IMR-90 (cell line): ENCODE measurements around the gene DEPDC5. TPM values are rescaled to one million over a fixed set of nuclear protein-coding genes. Genes with fewer than 3 reads are reported as not detected.

ENCODE experiments used
- ATAC-seq: fragments of 200-7000 bp; cut with Tn5 transposase; 2 replicates; pipeline ENCODE4 v1.9.1; 2020; ENCODE audit warnings: low read depth, mild to moderate bottlenecking, moderate library complexity
- BruUV-seq: library from RNA; stranded (reverse); fragments of 400-500 nt; replicated peaks from 2 replicates; lab custom pipeline; 2021; lab: Mats Ljungman, UMichigan
- CTCF ChIA-PET: fragments of 300-600 bp; formaldehyde crosslinking; extraction: SDS; loops from one replicate; lab custom pipeline; 2021; ENCODE audit warnings: antibody characterized with exemption; lab: Yijun Ruan, JAX
- POLR2A ChIA-PET: fragments of 300-600 bp; sonication (Branson Sonifier 250); formaldehyde crosslinking; loops from one replicate; lab custom pipeline; 2022; ENCODE audit warnings: antibody characterized with exemption; ENCODE audit not compliant: unreplicated experiment; lab: Charles Lee
- DNase-seq: peaks from one replicate; pipeline ENCODE4 v3.0.0; 2013
- H2AFZ ChIP-seq: replicated peaks from 2 replicates; pipeline ENCODE3; 2013; ENCODE audit warnings: low read length, mild to moderate bottlenecking; ENCODE audit not compliant: poor library complexity
- H2AK5ac ChIP-seq: 2 replicates; pipeline ENCODE4 v1.6.1; 2013; ENCODE audit warnings: low read depth, low read length, inconsistent platforms
- H2AK9ac ChIP-seq: replicated peaks from 2 replicates; pipeline ENCODE3; 2013; ENCODE audit warnings: mild to moderate bottlenecking, low read depth, low read length, moderate library complexity; ENCODE audit not compliant: poor library complexity
- H2BK120ac ChIP-seq: 2 replicates; pipeline ENCODE4 v1.6.1; 2013; ENCODE audit warnings: low read depth, low read length, inconsistent platforms
- H2BK15ac ChIP-seq: 3 replicates; pipeline ENCODE4 v1.6.1; 2013; ENCODE audit warnings: low read depth, low read length, inconsistent platforms
- H2BK20ac ChIP-seq: 2 replicates; pipeline ENCODE4 v1.6.1; 2013; ENCODE audit warnings: low read depth, mild to moderate bottlenecking, inconsistent platforms, low read length, moderate library complexity
- H2BK5ac ChIP-seq: 2 replicates; pipeline ENCODE4 v1.6.1; 2013; ENCODE audit warnings: mild to moderate bottlenecking, low read depth, low read length, inconsistent platforms; ENCODE audit not compliant: poor library complexity, severe bottlenecking
- H3K14ac ChIP-seq: replicated peaks from 2 replicates; pipeline ENCODE4 v1.6.1; 2013; ENCODE audit warnings: low read depth, low read length, inconsistent platforms
- H3K18ac ChIP-seq: 2 replicates; pipeline ENCODE4 v1.6.1; 2013; ENCODE audit warnings: low read depth, low read length, control low read depth
- H3K23ac ChIP-seq: 2 replicates; pipeline ENCODE4 v1.6.1; 2013; ENCODE audit warnings: low read depth, low read length, inconsistent platforms
- H3K27ac ChIP-seq: 2 replicates; pipeline ENCODE4 v1.5.1; 2013; ENCODE audit warnings: mild to moderate bottlenecking, control low read depth, low read length; ENCODE audit not compliant: insufficient read depth
- H3K27me3 ChIP-seq: 2 replicates; pipeline ENCODE4 v1.6.1; 2013; ENCODE audit warnings: low read length; ENCODE audit not compliant: control insufficient read depth, insufficient read depth
- H3K36me3 ChIP-seq: 2 replicates; pipeline ENCODE4 v1.6.1; 2013; ENCODE audit warnings: low read length, mixed read lengths; ENCODE audit not compliant: control insufficient read depth, insufficient read depth
- H3K4ac ChIP-seq: 2 replicates; pipeline ENCODE4 v1.6.1; 2013; ENCODE audit warnings: low read depth, low read length, inconsistent platforms
- H3K4me1 ChIP-seq: 2 replicates; pipeline ENCODE4 v1.6.1; 2013; ENCODE audit warnings: low read length, mixed read lengths; ENCODE audit not compliant: control insufficient read depth, insufficient read depth
- H3K4me2 ChIP-seq: 2 replicates; pipeline ENCODE4 v1.6.1; 2013; ENCODE audit warnings: low read depth, mild to moderate bottlenecking, control low read depth, low read length, moderate library complexity
- H3K4me3 ChIP-seq: 2 replicates; pipeline ENCODE4 v1.5.1; 2013; ENCODE audit warnings: low read depth, mild to moderate bottlenecking, control low read depth, low read length, moderate library complexity; ENCODE audit not compliant: insufficient read depth
- H3K56ac ChIP-seq: 2 replicates; pipeline ENCODE4 v1.6.1; 2013; ENCODE audit warnings: low read length, inconsistent platforms; ENCODE audit not compliant: insufficient read depth; ENCODE audit errors: extremely low read depth
- H3K79me1 ChIP-seq, 2 experiments: 2 replicates each; pipeline ENCODE4 v1.6.1; 2013; ENCODE audit warnings: low read length in 2 of 2, inconsistent platforms in 1 of 2, low read depth in 1 of 2
- H3K9ac ChIP-seq: 2 replicates; pipeline ENCODE4 v1.6.1; 2013; ENCODE audit warnings: low read depth, low read length, control low read depth
- H3K9me1 ChIP-seq: 2 replicates; pipeline ENCODE4 v1.6.1; 2013; ENCODE audit warnings: low read length, inconsistent platforms; ENCODE audit not compliant: insufficient read depth
- H3K9me3 ChIP-seq: 2 replicates; pipeline ENCODE4 v1.6.1; 2013; ENCODE audit warnings: low read length; ENCODE audit not compliant: control insufficient read depth, insufficient read depth
- H4K20me1 ChIP-seq: 2 replicates; pipeline ENCODE4 v1.6.1; 2013; ENCODE audit warnings: low read length, inconsistent platforms; ENCODE audit not compliant: insufficient read depth
- H4K5ac ChIP-seq: 2 replicates; pipeline ENCODE4 v1.6.1; 2013; ENCODE audit warnings: mild to moderate bottlenecking, low read depth, low read length, control low read depth
- H4K8ac ChIP-seq, 2 experiments: 2 replicates each; pipeline ENCODE4 v1.6.1; 2013; ENCODE audit warnings: low read depth in 2 of 2, low read length in 2 of 2, control low read depth in 1 of 2, inconsistent platforms in 1 of 2
- H4K91ac ChIP-seq: 2 replicates; pipeline ENCODE4 v1.6.1; 2013; ENCODE audit warnings: low read depth, low read length, inconsistent platforms; ENCODE audit not compliant: insufficient read depth
- SMC3 ChIP-seq: fragments of 150-350 bp; IDR thresholded peaks from 2 replicates; pipeline ENCODE4 v1.6.1; 2016; ENCODE audit warnings: low read depth, mild to moderate bottlenecking, antibody characterized with exemption, low read length, moderate library complexity
- WGBS, 2 experiments: methylation state at CpG; one replicate each; pipeline versions ENCODE4 v1.1.5 to v1.1.7; 2013; ENCODE audit warnings: missing lambda C conversion rate in 2 of 2; ENCODE audit not compliant: insufficient read length in 1 of 2; ENCODE audit errors: extremely low coverage in 2 of 2; 5-methylcytosine and 5-hydroxymethylcytosine counted together
- dilution Hi-C: fragments of 300-500 bp; cut with HindIII; formaldehyde crosslinking; loops from one replicate; pipeline ENCODE4 v1.14.3; 2018; ENCODE audit warnings: low sequenced_read_pairs; ENCODE audit not compliant: unreplicated experiment
- in situ Hi-C: fragments of 300-500 bp; cut with MboI; formaldehyde crosslinking; loops from 3 replicates; pipeline ENCODE4 v1.14.3; 2019; ENCODE audit warnings: low sequenced_read_pairs, inconsistent platforms, mixed read lengths
- intact Hi-C: fragments of 100-400 bp; cut with micrococcal nuclease; formaldehyde crosslinking; loops from 2 replicates; pipeline ENCODE4 v1.10.0; 2022
- polyA plus RNA-seq, 3 experiments: library from polyadenylated mRNA; depleted of rRNA; stranded (reverse); fragments of >200 nt; gene quantifications; 2 replicates each; pipeline ENCODE4 v1.2.3, GENCODE V29; 2012; ENCODE audit warnings: low replicate concordance in 1 of 3
- total RNA-seq: library from RNA; depleted of rRNA; stranded (reverse); fragments of >200 nt; gene quantifications from 2 replicates; pipeline ENCODE4 v1.2.3, GENCODE V29; 2012

The DEPDC5 gene
- total and polyA plus RNA-seq, 2 of the 4 experiments (the other 2 are of a cell fraction), result 6.6 to 12.9 TPM

- whole genome bisulfite sequencing, 2 experiments, result no CpG with 5 or more reads among the region's 1 CpG
- POLR2A ChIA-PET, result no interaction called here
- DNase-seq, result no peak
- CTCF ChIA-PET, result interaction anchor here (0.6 kb wide), 1 partner anchor 648 kb away, joined by 4 read pairs; no protein-coding TSS in a partner anchor
- no peak for ATAC-seq
- Histone ChIP-seq H4K20me1 (peaks cover 6% of the 10 kb centered on the region; the same call in 1 of the 2 replicates), H3K4me2 (no peak overlapping the region), H3K9me1 (peaks cover 8% of the 10 kb centered on the region; the same call in 1 of the 2 replicates), H3K9me3 (no peaks in the 10 kb centered on the region), H3K56ac (no peak overlapping the region), H3K14ac (no peak overlapping the region), H4K5ac (no peak overlapping the region), H2AFZ (no peak overlapping the region), H3K9ac (no peak overlapping the region), H3K27me3 (no peaks in the 10 kb centered on the region), H2BK15ac (no peak overlapping the region), H3K23ac (no peak overlapping the region), H3K4me1 (peaks cover 7% of the 10 kb centered on the region), H3K4me3 (no peak overlapping the region), H2AK5ac (no peak overlapping the region), H3K27ac (no peak overlapping the region), H4K91ac (no peak overlapping the region), H3K4ac (no peak overlapping the region), H4K8ac (no peak overlapping the region), H3K18ac (no peak overlapping the region), H2AK9ac (no peak overlapping the region), H2BK20ac (no peak overlapping the region), H3K79me1 (no peaks in the 10 kb centered on the region), H3K36me3 (peaks cover 18% of the 10 kb centered on the region), H2BK120ac (no peak overlapping the region), H2BK5ac (no peak overlapping the region)
- TF ChIP-seq SMC3, result no peak
- in situ Hi-C loops, result no loop called here
- no TSS peak for BruUV-seq
- intact Hi-C loops, result no loop called here
- dilution Hi-C loops, result no loop called here
These were observed 80.1 kb downstream of the DEPDC5 start for GRCh38 chr22:31833930-31834329.
